GM19035 (cell line): ENCODE measurements around the gene TUBA4B.
A peak's percentile ranks its signal among the peaks of the same experiment; 100 is the strongest.

Experiments
- ATAC-seq: cut with Tn5 transposase; IDR thresholded peaks from one replicate; pipeline ENCODE4 v1.9.1; 2021; ENCODE audit not compliant: unreplicated experiment

The TUBA4B gene

GRCh38 chr2:219252900-219253752 lies at the start of gene TUBA4B:
TSS of gene TUBA4B (plus strand) at chr2:219253243. CDS start at chr2:219253408, 165 bp downstream.
- peak; percentile 20 for ATAC-seq

- ATAC-seq, result no peak
These were observed 48.4 kb upstream of the TUBA4B start for GRCh38 chr2:219204425-219205164.

GRCh38 chr2:219205165-219205538 lies 47.9 kb upstream of the TUBA4B start:
- ATAC-seq, result no peak

GRCh38 chr2:219205981-219206327 lies 47.1 kb upstream of the TUBA4B start:
- ATAC-seq, result no peak

- peak; percentile 97 for ATAC-seq
These were observed 46.5 kb upstream of the TUBA4B start, which contains the start of gene ZFAND2B for GRCh38 chr2:219206328-219207133. TSS of gene ZFAND2B (plus strand) at chr2:219206782. CDS start at chr2:219206988, 206 bp downstream.

GRCh38 chr2:219207134-219207883 lies 45.7 kb upstream of the TUBA4B start:
- ATAC-seq, result no peak

GRCh38 chr2:219207884-219208740 lies 44.9 kb upstream of the TUBA4B start:
- ATAC-seq, result no peak

- no peak for ATAC-seq
These were observed 43.5 kb upstream of the TUBA4B start for GRCh38 chr2:219209236-219210195.

GRCh38 chr2:219210196-219210885 lies 42.7 kb upstream of the TUBA4B start:
- ATAC-seq, result no peak

- no peak for ATAC-seq
These were observed 42.1 kb upstream of the TUBA4B start for GRCh38 chr2:219210886-219211362.

GRCh38 chr2:219213026-219213415 lies 40.0 kb upstream of the TUBA4B start:
- no peak for ATAC-seq

GRCh38 chr2:219213486-219214071 lies 39.5 kb upstream of the TUBA4B start:
- ATAC-seq, result no peak

GRCh38 chr2:219214141-219214540 lies 38.9 kb upstream of the TUBA4B start:
- no peak for ATAC-seq

- no peak for ATAC-seq
These were observed 38.3 kb upstream of the TUBA4B start for GRCh38 chr2:219214786-219215185.

GRCh38 chr2:219215871-219216534 lies 37.0 kb upstream of the TUBA4B start:
- no peak for ATAC-seq

- no peak for ATAC-seq
These were observed 36.5 kb upstream of the TUBA4B start for GRCh38 chr2:219216535-219216915.

GRCh38 chr2:219218217-219218731 lies 34.8 kb upstream of the TUBA4B start:
- ATAC-seq, result peak; percentile 31
